Testis (tissue), 2 donors: ENCODE data around the gene NR1I2.

Experiments used
- POLR2A ChIP-seq: fragments of 450-650 bp; IDR thresholded peaks from one replicate; pipeline ENCODE4 v1.6.1; 2017; ENCODE audit warnings: antibody characterized with exemption, mild to moderate bottlenecking, moderate library complexity
- TF ChIP-seq, protein P1 (sequence below), 3 experiments: fragments of 450-650 bp in 2 of 3; fragments of 200-600 bp in 1 of 3; sonication (generic) in 1 of 3; IDR thresholded peaks; one replicate each; pipeline ENCODE4 v1.5.1; 2016 to 2019; ENCODE audit warnings: antibody characterized with exemption in 3 of 3, mild to moderate bottlenecking in 2 of 3, moderate library complexity in 1 of 3

DNA sequence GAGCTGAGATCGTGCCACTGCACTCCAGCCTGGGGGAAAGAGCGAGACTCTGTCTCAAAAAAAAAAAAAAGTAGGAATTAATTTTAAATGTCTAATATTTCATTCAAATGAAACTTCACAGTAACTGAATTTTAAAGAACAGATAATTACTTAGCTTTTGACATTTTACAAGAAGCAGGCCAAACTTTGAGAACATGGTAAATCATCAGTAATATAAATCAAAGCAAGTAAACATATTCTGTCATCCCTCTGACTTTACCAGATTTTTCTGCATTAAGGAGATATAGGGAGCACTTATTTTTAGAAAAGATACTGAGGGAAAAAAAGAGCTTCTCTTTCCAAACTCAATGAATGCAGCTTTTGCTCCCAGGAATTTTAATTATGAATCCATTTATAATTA, 37.0 kb downstream of the NR1I2 start:
- TF ChIP-seq POLR2A, result no peak
- TF ChIP-seq, protein P1, sequence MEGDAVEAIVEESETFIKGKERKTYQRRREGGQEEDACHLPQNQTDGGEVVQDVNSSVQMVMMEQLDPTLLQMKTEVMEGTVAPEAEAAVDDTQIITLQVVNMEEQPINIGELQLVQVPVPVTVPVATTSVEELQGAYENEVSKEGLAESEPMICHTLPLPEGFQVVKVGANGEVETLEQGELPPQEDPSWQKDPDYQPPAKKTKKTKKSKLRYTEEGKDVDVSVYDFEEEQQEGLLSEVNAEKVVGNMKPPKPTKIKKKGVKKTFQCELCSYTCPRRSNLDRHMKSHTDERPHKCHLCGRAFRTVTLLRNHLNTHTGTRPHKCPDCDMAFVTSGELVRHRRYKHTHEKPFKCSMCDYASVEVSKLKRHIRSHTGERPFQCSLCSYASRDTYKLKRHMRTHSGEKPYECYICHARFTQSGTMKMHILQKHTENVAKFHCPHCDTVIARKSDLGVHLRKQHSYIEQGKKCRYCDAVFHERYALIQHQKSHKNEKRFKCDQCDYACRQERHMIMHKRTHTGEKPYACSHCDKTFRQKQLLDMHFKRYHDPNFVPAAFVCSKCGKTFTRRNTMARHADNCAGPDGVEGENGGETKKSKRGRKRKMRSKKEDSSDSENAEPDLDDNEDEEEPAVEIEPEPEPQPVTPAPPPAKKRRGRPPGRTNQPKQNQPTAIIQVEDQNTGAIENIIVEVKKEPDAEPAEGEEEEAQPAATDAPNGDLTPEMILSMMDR (IDR thresholded peaks at IDR 0.05), result no peak
